Body of pancreas (tissue), 4 donors: ENCODE data around the gene OLFM3.

Experiments used
- CTCF ChIP-seq, 7 experiments: fragments of 450-650 bp in 4 of 7; fragments of 200-600 bp in 3 of 7; sonication (generic) in 3 of 7; IDR thresholded peaks; one replicate each; pipeline ENCODE4 v1.5.1; 2016 to 2019; ENCODE audit warnings: antibody characterized with exemption in 7 of 7
- POLR2A ChIP-seq, 3 donors: fragments of 450-650 bp; IDR thresholded peaks; one replicate each; pipeline ENCODE4 v1.6.1; 2016; ENCODE audit warnings: antibody characterized with exemption in 3 of 3, mild to moderate bottlenecking in 2 of 3

GRCh38 chr1:101875891-101876290 is 120.8 kb downstream of the OLFM3 start:
- no peak for TF ChIP-seq CTCF (IDR thresholded peaks at IDR 0.05)
- no peak for TF ChIP-seq POLR2A (IDR thresholded peaks at IDR 0.05)
